HCT116 (cell line): ENCODE results near the gene ADGRV1. TPM values are rescaled to one million over a fixed set of nuclear protein-coding genes. Genes with fewer than 3 reads are reported as not detected.

Experiments used
- ATAC-seq: fragments of 200-7000 bp; cut with Tn5 transposase; 2 replicates; pipeline ENCODE4 v1.9.1; 2020; ENCODE audit warnings: mild to moderate bottlenecking, moderate library complexity
- BruUV-seq: library from RNA; stranded (reverse); fragments of 400-500 nt; replicated peaks from 2 replicates; lab custom pipeline; 2021; lab: Mats Ljungman, UMichigan
- CTCF ChIA-PET: fragments of 300-600 bp; sonication (Branson Sonifier 250); formaldehyde crosslinking; loops from one replicate; lab custom pipeline; 2021; ENCODE audit warnings: antibody characterized with exemption; lab: Charles Lee
- POLR2A ChIA-PET: fragments of 300-600, 350-600 bp; sonication (Branson Sonifier 250); formaldehyde crosslinking; loops from one replicate; lab custom pipeline; 2021; ENCODE audit warnings: antibody characterized with exemption; lab: Charles Lee
- RAD21 ChIA-PET, 2 experiments: fragments of 300-600 bp; sonication (Branson Sonifier 250); formaldehyde crosslinking; loops; one replicate each; lab custom pipeline; 2023; ENCODE audit warnings: low total read pairs in 2 of 2; ENCODE audit not compliant: uncharacterized antibody in 2 of 2, unreplicated experiment in 2 of 2, low non-redundant PET in 1 of 2; lab: Charles Lee
- DNase-seq: peaks from one replicate; pipeline ENCODE4 v3.0.0-alpha.2; 2010; ENCODE audit warnings: low read depth, low spot score
- H2AFZ ChIP-seq: fragments of 200-600 bp; shearing (Covaris generic), sonication (generic); 2 replicates; pipeline ENCODE4 v1.6.1; 2017; ENCODE audit warnings: low read depth, mixed run types, mixed read lengths, antibody characterized with exemption, low read length; ENCODE audit not compliant: poor library complexity, severe bottlenecking
- H3K27ac ChIP-seq: 2 replicates; pipeline ENCODE4 v1.5.1; 2012; ENCODE audit warnings: low read depth, low read length
- H3K27me3 ChIP-seq: fragments of 200-600 bp; sonication (generic); 2 replicates; pipeline ENCODE4 v1.6.1; 2016; ENCODE audit warnings: mixed run types, low read length, mixed read lengths; ENCODE audit not compliant: insufficient read depth
- H3K36me3 ChIP-seq, 2 experiments: fragments of 200-500 bp in 1 of 2; fragments of 200-600 bp in 1 of 2; sonication (Bioruptor generic) in 1 of 2; sonication (generic) in 1 of 2; 2 replicates each; pipeline versions ENCODE4 v1.5.1 to v1.6.1; 2014 to 2016; ENCODE audit warnings: low read length in 2 of 2, inconsistent platforms in 1 of 2, mixed read lengths in 1 of 2, mixed run types in 1 of 2; ENCODE audit not compliant: insufficient read depth in 2 of 2, control insufficient read depth in 1 of 2
- H3K4me1 ChIP-seq, 2 experiments: fragments of 200-600 bp in 1 of 2; sonication (generic) in 1 of 2; 2 replicates each; pipeline versions ENCODE4 v1.5.1 to v1.6.1; 2012 to 2017; ENCODE audit warnings: low read length in 2 of 2, inconsistent platforms in 1 of 2, mild to moderate bottlenecking in 1 of 2, mixed read lengths in 1 of 2, mixed run types in 1 of 2, moderate library complexity in 1 of 2; ENCODE audit not compliant: insufficient read depth in 2 of 2, control insufficient read depth in 1 of 2
- H3K4me2 ChIP-seq: fragments of 200-600 bp; sonication (generic); 2 replicates; pipeline ENCODE4 v1.6.1; 2017; ENCODE audit warnings: mixed run types, low read length, mixed read lengths
- H3K4me3 ChIP-seq, 2 experiments: fragments of 200-600 bp in 1 of 2; sonication (generic) in 1 of 2; replicated peaks in 1 of 2; 2 replicates each; pipeline ENCODE4 v1.5.1; 2011 to 2016; ENCODE audit warnings: low read length in 2 of 2, control low read depth in 1 of 2, low read depth in 1 of 2, mild to moderate bottlenecking in 1 of 2, mixed read lengths in 1 of 2, mixed run types in 1 of 2
- H3K79me2 ChIP-seq: fragments of 200-600 bp; sonication (generic); 2 replicates; pipeline ENCODE4 v1.6.1; 2017; ENCODE audit warnings: mild to moderate bottlenecking, mixed run types, low read length, moderate library complexity, mixed read lengths; ENCODE audit not compliant: insufficient read depth
- H3K9ac ChIP-seq: fragments of 200-600 bp; sonication (generic); 2 replicates; pipeline ENCODE4 v1.6.1; 2016; ENCODE audit warnings: low read length, mixed read lengths
- H3K9me2 ChIP-seq: fragments of 200-600 bp; sonication (generic), shearing (Covaris generic); 2 replicates; pipeline ENCODE4 v1.6.1; 2017; ENCODE audit warnings: mixed run types, mild to moderate bottlenecking, moderate library complexity; ENCODE audit not compliant: insufficient read depth
- H3K9me3 ChIP-seq, 2 experiments: fragments of 200-500 bp in 1 of 2; fragments of 200-600 bp in 1 of 2; sonication (Bioruptor generic) in 1 of 2; sonication (generic) in 1 of 2; 2 replicates each; pipeline ENCODE4 v1.6.1; 2014 to 2017; ENCODE audit warnings: low read length in 2 of 2, mixed read lengths in 2 of 2, inconsistent platforms in 1 of 2, low read depth in 1 of 2, mild to moderate bottlenecking in 1 of 2, mixed run types in 1 of 2, moderate library complexity in 1 of 2; ENCODE audit not compliant: control insufficient read depth in 1 of 2, insufficient read depth in 1 of 2
- H4K20me1 ChIP-seq: fragments of 200-600 bp; sonication (generic), shearing (Covaris generic); 2 replicates; pipeline ENCODE4 v1.6.1; 2017; ENCODE audit warnings: mixed run types, mild to moderate bottlenecking, moderate library complexity; ENCODE audit not compliant: insufficient read depth
- ATF3 ChIP-seq: IDR thresholded peaks from 2 replicates; pipeline ENCODE4 v1.6.1; 2012
- CEBPB ChIP-seq: IDR thresholded peaks from 2 replicates; pipeline ENCODE4 v1.6.1; 2012; ENCODE audit warnings: low read depth
- CTCF ChIP-seq, 3 experiments: fragments of 200-600 bp in 1 of 3; sonication (generic) in 1 of 3; IDR thresholded peaks in 2 of 3; conservative IDR thresholded peaks in 1 of 3; 2 replicates each; pipeline ENCODE4 v1.5.1; 2012 to 2017; ENCODE audit warnings: low read depth in 2 of 3, low read length in 2 of 3, antibody characterized with exemption in 1 of 3, borderline replicate concordance in 1 of 3, control low read depth in 1 of 3, mild to moderate bottlenecking in 1 of 3, mixed read lengths in 1 of 3, mixed run types in 1 of 3, moderate library complexity in 1 of 3; ENCODE audit not compliant: insufficient read depth in 1 of 3
- EGR1 ChIP-seq: IDR thresholded peaks from 2 replicates; pipeline ENCODE4 v1.6.1; 2012; ENCODE audit warnings: low read depth
- ELF1 ChIP-seq: IDR thresholded peaks from 2 replicates; pipeline ENCODE4 v1.6.1; 2012; ENCODE audit warnings: low read depth, borderline replicate concordance
- EZH2 ChIP-seq: fragments of 200-600 bp; sonication (generic); IDR thresholded peaks from 2 replicates; pipeline ENCODE4 v1.6.1; 2017; ENCODE audit warnings: antibody characterized with exemption, mixed run types
- EZH2phosphoT487 ChIP-seq: fragments of 200-600 bp; IDR thresholded peaks from 2 replicates; pipeline ENCODE4 v1.6.1; 2018; ENCODE audit warnings: antibody characterized with exemption, borderline replicate concordance
- FOSL1 ChIP-seq: IDR thresholded peaks from 2 replicates; pipeline ENCODE4 v1.6.1; 2012; ENCODE audit warnings: low read depth
- POLR2A ChIP-seq: IDR thresholded peaks from 2 replicates; pipeline ENCODE4 v1.7.0; 2011; ENCODE audit warnings: borderline replicate concordance; ENCODE audit not compliant: insufficient read depth, insufficient read length; ENCODE audit errors: extremely low read depth
- RAD21 ChIP-seq: IDR thresholded peaks from 2 replicates; pipeline ENCODE4 v1.6.1; 2012; ENCODE audit warnings: low read depth, mild to moderate bottlenecking
- REST ChIP-seq: IDR thresholded peaks from 2 replicates; pipeline ENCODE4 v1.6.1; 2012; ENCODE audit warnings: low read depth
- SIN3A ChIP-seq: IDR thresholded peaks from 2 replicates; pipeline ENCODE4 v1.6.1; 2012; ENCODE audit warnings: low read depth
- SP1 ChIP-seq: IDR thresholded peaks from 2 replicates; pipeline ENCODE4 v1.6.1; 2012; ENCODE audit warnings: low read depth
- SRF ChIP-seq: IDR thresholded peaks from 2 replicates; pipeline ENCODE4 v1.6.1; 2012; ENCODE audit warnings: low read depth
- TCF7L2 ChIP-seq: IDR thresholded peaks from 2 replicates; pipeline ENCODE4 v1.7.0; 2011; ENCODE audit warnings: borderline replicate concordance, inconsistent platforms; ENCODE audit not compliant: insufficient read depth, insufficient read length; ENCODE audit errors: extremely low read depth
- ZBTB33 ChIP-seq: IDR thresholded peaks from 2 replicates; pipeline ENCODE4 v1.6.1; 2011; ENCODE audit warnings: mild to moderate bottlenecking, low read length, moderate library complexity; ENCODE audit not compliant: insufficient replicate concordance; ENCODE audit errors: extremely low read depth
- ZFX ChIP-seq: fragments of 450-650 bp; IDR thresholded peaks from 2 replicates; pipeline ENCODE4 v1.6.1; 2017
- ZNF274 ChIP-seq: fragments of 200-500 bp; sonication (Bioruptor generic); IDR thresholded peaks from 2 replicates; pipeline ENCODE4 v1.6.1; 2014; ENCODE audit warnings: mild to moderate bottlenecking, low read depth, low read length, inconsistent platforms
- intact Hi-C: fragments of 100-400 bp; cut with micrococcal nuclease; formaldehyde crosslinking; loops from 2 replicates; pipeline ENCODE4 v1.10.0; 2022
- total RNA-seq: library from RNA; stranded (reverse); gene quantifications from one replicate; pipeline ENCODE4 v1.2.1, GENCODE V29; 2021; ENCODE audit not compliant: unreplicated experiment

ADGRV1 gene
- total RNA-seq, 1 experiment from 2014 or later, result 6.0 TPM

- RAD21 ChIA-PET, result no interaction called here
Measured at GRCh38 chr5:91146905-91147600, 588.5 kb downstream of the ADGRV1 start.

More at GRCh38 chr5:91146905-91147600, 588.5 kb downstream of the ADGRV1 start:
- no peak overlapping the region for H3K4me3 ChIP-seq
- H3K27ac ChIP-seq, result no peak overlapping the region
- no peaks in the 10 kb centered on the region for H3K9me3 ChIP-seq
- no peaks in the 10 kb centered on the region for H4K20me1 ChIP-seq
- no peak overlapping the region for H2AFZ ChIP-seq
- BruUV-seq, result no TSS peak
- no peak overlapping the region for H3K9ac ChIP-seq
- intact Hi-C loops, result no loop called here
- H3K27me3 ChIP-seq, result no peaks in the 10 kb centered on the region
- ATAC-seq (no peak), DNase-seq (no peak)
- ChIA-PET POLR2A (no interaction called here), CTCF (no interaction called here)
- no peak for TF ChIP-seq EGR1
- TF ChIP-seq EZH2, result no peak
- TF ChIP-seq EZH2phosphoT487, result no peak
- no peak for TF ChIP-seq POLR2A
- TF ChIP-seq REST, result no peak
- no peak for TF ChIP-seq ATF3
- TF ChIP-seq CTCF (IDR thresholded peaks at IDR 0.05 in 2 of 3, conservative IDR thresholded peaks at IDR 0.05 in 1 of 3; ENCODE audit: borderline replicate concordance in 1 of 3, insufficient read depth in 1 of 3, low read depth in 2 of 3, low read length in 2 of 3), result no peak
- no peak for TF ChIP-seq SRF
- no peak for TF ChIP-seq FOSL1
- no peak for TF ChIP-seq ZBTB33
- TF ChIP-seq RAD21, result no peak
- TF ChIP-seq ZFX, result no peak
- no peak for TF ChIP-seq ZNF274
- TF ChIP-seq ELF1, result no peak
- no peak for TF ChIP-seq TCF7L2
- no peak for TF ChIP-seq SIN3A
- TF ChIP-seq CEBPB, result no peak
- no peak for TF ChIP-seq SP1
- H3K9me2 ChIP-seq, result 0 out of 2 replicates have a peak, but pooled peaks cover 6% of the 10 kb centered on the region
- H3K36me3 ChIP-seq, result no peaks in the 10 kb centered on the region
- H3K4me1 ChIP-seq, result peaks cover 0 to 10% of the 10 kb centered on the region in 2 experiments; a peak in 2 of 4 replicates
- H3K79me2 ChIP-seq, result no peaks in the 10 kb centered on the region
- no peak overlapping the region for H3K4me2 ChIP-seq
